ENCODE data around the gene ISM2. TPM values are rescaled to one million over a fixed set of nuclear protein-coding genes. Genes with fewer than 3 reads are reported as not detected.

The ISM2 gene
- total and polyA plus RNA-seq, 2 of the 13 experiments (the other 11 are each of a cell fraction or from before 2014, with no cell fraction given): 1.8 to 40.7 TPM

- TF ChIP-seq ZNF547 (CRISPR knock-in tag; IDR thresholded peaks at IDR 0.05) (peak; percentile 78; the same call in 1 of the 2 replicates), ZNF580 (CRISPR knock-in tag; IDR thresholded peaks at IDR 0.05; ENCODE audit: borderline replicate concordance, low read depth) (no peak), PRPF4 (IDR thresholded peaks at IDR 0.05; ENCODE audit: low read depth, low read length, poor library complexity, severe bottlenecking) (no peak), ZNF367 (CRISPR knock-in tag; IDR thresholded peaks at IDR 0.05; ENCODE audit: borderline replicate concordance) (no peak; the same call in 1 of the 2 replicates), KMT2A (CRISPR knock-in tag; IDR thresholded peaks at IDR 0.05) (0 out of 2 replicates have a peak, but pooled peaks have one; percentile 17), DPF2 (CRISPR knock-in tag; IDR thresholded peaks at IDR 0.05; ENCODE audit: borderline replicate concordance, low read depth) (no peak), ZHX2 (IDR thresholded peaks at IDR 0.05; ENCODE audit: low read depth) (no peak), ZHX2 (CRISPR knock-in tag; IDR thresholded peaks at IDR 0.05; ENCODE audit: borderline replicate concordance) (peak; percentile 5; the same call in 1 of the 2 replicates), ZBED4 (CRISPR knock-in tag; IDR thresholded peaks at IDR 0.05; ENCODE audit: borderline replicate concordance) (peak; percentile 77; the same call in 1 of the 2 replicates), SP140L (CRISPR knock-in tag; IDR thresholded peaks at IDR 0.05; ENCODE audit: borderline replicate concordance) (no peak), ZNF687 (CRISPR knock-in tag; IDR thresholded peaks at IDR 0.05) (peak; percentile 93)
Measured at GRCh38 chr14:77498120-77498979, at the start of gene ISM2 (continued).

All from HepG2 (cell line).